NCI-H2081 treated with DMSO at 0.1 percent for 48 hours (cell line): ENCODE data around the gene PWP2.
"Not testable (repeated sequence)": the region's sequence is repeated elsewhere in the genome, so short reads cannot be mapped to it uniquely, and the experiment has no call there.

Experiments
- DNase-seq: peaks from one replicate; lab custom pipeline; 2025; lab: John Stamatoyannopoulos, UW

PWP2 gene

GRCh38 chr21:44138039-44138438, 30.8 kb downstream of the PWP2 start:
- DNase-seq: not testable (repeated sequence)

- not testable (repeated sequence) for DNase-seq
Measured at GRCh38 chr21:44139787-44140551, 32.8 kb downstream of the PWP2 start.

GRCh38 chr21:44140552-44140932, 33.3 kb downstream of the PWP2 start:
- DNase-seq: not testable (repeated sequence)

- not testable (repeated sequence) for DNase-seq
Measured at GRCh38 chr21:44142470-44142869, 35.3 kb downstream of the PWP2 start.

- DNase-seq: not testable (repeated sequence)
Measured at GRCh38 chr21:44143380-44143779, 36.2 kb downstream of the PWP2 start.

GRCh38 chr21:44143996-44144395, 36.8 kb downstream of the PWP2 start:
- DNase-seq: not testable (repeated sequence)

GRCh38 chr21:44144784-44145602, 37.8 kb downstream of the PWP2 start:
- not testable (repeated sequence) for DNase-seq

GRCh38 chr21:44145616-44146015, 38.4 kb downstream of the PWP2 start:
- DNase-seq: not testable (repeated sequence)

- DNase-seq: not testable (repeated sequence)
Measured at GRCh38 chr21:44147108-44147507, 39.9 kb downstream of the PWP2 start.

- DNase-seq: not testable (repeated sequence)
Measured at GRCh38 chr21:44150255-44150654, 43.1 kb downstream of the PWP2 start.

GRCh38 chr21:44153214-44153888, 46.2 kb downstream of the PWP2 start:
- DNase-seq: not testable (repeated sequence)

- DNase-seq: not testable (repeated sequence)
Measured at GRCh38 chr21:44153889-44154228, 46.7 kb downstream of the PWP2 start.

- DNase-seq: not testable (repeated sequence)
Measured at GRCh38 chr21:44154816-44155230, 47.6 kb downstream of the PWP2 start.

GRCh38 chr21:44155231-44155993, 48.2 kb downstream of the PWP2 start:
- DNase-seq: not testable (repeated sequence)

GRCh38 chr21:44155994-44156380, 48.8 kb downstream of the PWP2 start:
- DNase-seq: not testable (repeated sequence)

GRCh38 chr21:44157439-44158081, 50.4 kb downstream of the PWP2 start:
- not testable (repeated sequence) for DNase-seq

GRCh38 chr21:44158082-44158468, 50.9 kb downstream of the PWP2 start:
- not testable (repeated sequence) for DNase-seq

- not testable (repeated sequence) for DNase-seq
Measured at GRCh38 chr21:44159349-44160297, 52.4 kb downstream of the PWP2 start.

- not testable (repeated sequence) for DNase-seq
Measured at GRCh38 chr21:44160298-44160672, 53.1 kb downstream of the PWP2 start.

- DNase-seq: not testable (repeated sequence)
Measured at GRCh38 chr21:44160821-44161220, 53.6 kb downstream of the PWP2 start.
